H1 (cell line): ENCODE results near the gene TMEM151A. TPM values are rescaled to one million over a fixed set of nuclear protein-coding genes. Genes with fewer than 3 reads are reported as not detected.

ENCODE experiments used
- CTCF ChIA-PET: fragments of 300-600 bp; sonication (Branson Sonifier 250); formaldehyde crosslinking; loops from one replicate; lab custom pipeline; 2021; ENCODE audit not compliant: partially characterized antibody; lab: Charles Lee
- POLR2A ChIA-PET: fragments of 300-600 bp; sonication (Branson Sonifier 250); formaldehyde crosslinking; loops from one replicate; lab custom pipeline; 2021; ENCODE audit warnings: inconsistent platforms; ENCODE audit not compliant: partially characterized antibody; lab: Charles Lee
- DNase-seq, 2 experiments: peaks; one replicate each; pipeline versions ENCODE4 v3.0.0 to v3.0.0-alpha.2; 2010 to 2022; ENCODE audit warnings: low spot score in 2 of 2, low read depth in 1 of 2, mixed read lengths in 1 of 2
- FAIRE-seq: peaks from 2 replicates; lab custom pipeline; 2011; peaks lifted over from hg19 to GRCh38; lab: Jason Lieb, UNC
- H2AFZ ChIP-seq: 2 replicates; pipeline ENCODE4 v1.8.1; 2012; ENCODE audit warnings: low read length, inconsistent platforms
- H2AK5ac ChIP-seq: 2 replicates; pipeline ENCODE4 v1.6.1; 2013; ENCODE audit warnings: low read depth, low read length
- H2BK120ac ChIP-seq: replicated peaks from 2 replicates; pipeline ENCODE3; 2013; ENCODE audit warnings: low read depth, low read length, inconsistent platforms
- H2BK12ac ChIP-seq: 2 replicates; pipeline ENCODE4 v1.6.1; 2013; ENCODE audit warnings: low read depth, low read length
- H2BK15ac ChIP-seq: 2 replicates; pipeline ENCODE4 v1.6.1; 2013; ENCODE audit warnings: low read length
- H2BK20ac ChIP-seq: 2 replicates; pipeline ENCODE4 v1.6.1; 2013; ENCODE audit warnings: low read length
- H2BK5ac ChIP-seq: 2 replicates; pipeline ENCODE4 v1.6.1; 2013; ENCODE audit warnings: low read depth, low read length
- H3K14ac ChIP-seq: 2 replicates; pipeline ENCODE4 v1.6.1; 2013; ENCODE audit warnings: inconsistent platforms; ENCODE audit not compliant: insufficient read length
- H3K18ac ChIP-seq: 2 replicates; pipeline ENCODE4 v1.6.1; 2013; ENCODE audit warnings: low read length; ENCODE audit errors: extremely low read depth
- H3K23ac ChIP-seq: 2 replicates; pipeline ENCODE4 v1.6.1; 2013; ENCODE audit warnings: inconsistent platforms; ENCODE audit not compliant: insufficient read length
- H3K23me2 ChIP-seq: 2 replicates; pipeline ENCODE4 v1.6.1; 2013; ENCODE audit warnings: low read depth, low read length
- H3K27ac ChIP-seq: 2 replicates; pipeline ENCODE4 v1.6.1; 2011; ENCODE audit warnings: low read depth, low read length, inconsistent platforms
- H3K27me3 ChIP-seq, 4 experiments: replicated peaks in 1 of 4; 1 replicate in 1 of 4; 2 replicates in 3 of 4; pipeline versions ENCODE4 v1.6.1 to v1.8.1; 2011 to 2013; ENCODE audit warnings: low read length in 3 of 4, mild to moderate bottlenecking in 3 of 4, inconsistent platforms in 2 of 4, mixed read lengths in 2 of 4, moderate library complexity in 1 of 4; ENCODE audit not compliant: control insufficient read depth in 3 of 4, insufficient read depth in 3 of 4; ENCODE audit errors: extremely low read depth in 1 of 4
- H3K36me3 ChIP-seq, 4 experiments: 2 replicates each; pipeline versions ENCODE4 v1.6.1 to v1.8.1; 2011 to 2013; ENCODE audit warnings: mild to moderate bottlenecking in 4 of 4, low read length in 3 of 4, moderate library complexity in 2 of 4, control low read depth in 1 of 4, inconsistent platforms in 1 of 4; ENCODE audit not compliant: insufficient read depth in 4 of 4, control insufficient read depth in 2 of 4
- H3K4ac ChIP-seq: replicated peaks from 2 replicates; pipeline ENCODE3; 2013; ENCODE audit warnings: low read length, low read depth, mixed read lengths, inconsistent platforms; ENCODE audit not compliant: insufficient read length
- H3K4me1 ChIP-seq, 4 experiments: replicated peaks in 1 of 4; 1 replicate in 1 of 4; 2 replicates in 3 of 4; pipeline versions ENCODE4 v1.6.1 to v1.8.1; 2011 to 2013; ENCODE audit warnings: low read length in 3 of 4, inconsistent platforms in 2 of 4, mixed read lengths in 1 of 4; ENCODE audit not compliant: insufficient read depth in 4 of 4, control insufficient read depth in 3 of 4
- H3K4me2 ChIP-seq, 2 experiments: 2 replicates each; pipeline versions ENCODE4 v1.6.1 to v1.8.1; 2011 to 2013; ENCODE audit warnings: low read depth in 2 of 2, low read length in 2 of 2, control low read depth in 1 of 2, inconsistent platforms in 1 of 2, mild to moderate bottlenecking in 1 of 2; ENCODE audit not compliant: insufficient read depth in 1 of 2
- H3K4me3 ChIP-seq, 4 experiments: fragments of 200-600, 300-600 bp in 1 of 4; sonication (generic), shearing (Covaris generic), sonication (Bioruptor Twin) in 1 of 4; 2 replicates each; pipeline versions ENCODE4 v1.5.1 to v1.8.1; 2011 to 2016; ENCODE audit warnings: low read length in 4 of 4, low read depth in 3 of 4, control low read depth in 2 of 4, inconsistent platforms in 2 of 4, mild to moderate bottlenecking in 2 of 4, mixed read lengths in 1 of 4, moderate library complexity in 1 of 4; ENCODE audit not compliant: insufficient read depth in 2 of 4; ENCODE audit errors: extremely low read depth in 1 of 4
- H3K56ac ChIP-seq: replicated peaks from 2 replicates; pipeline ENCODE3; 2013; ENCODE audit warnings: low read depth, mild to moderate bottlenecking, mixed read lengths, low read length, inconsistent platforms; ENCODE audit not compliant: insufficient read length
- H3K79me1 ChIP-seq: 2 replicates; pipeline ENCODE4 v1.6.1; 2013; ENCODE audit warnings: low read depth, low read length, control low read depth
- H3K79me2 ChIP-seq, 2 experiments: 2 replicates each; pipeline versions ENCODE4 v1.6.1 to v1.8.1; 2012 to 2013; ENCODE audit warnings: low read length in 2 of 2, mild to moderate bottlenecking in 2 of 2, inconsistent platforms in 1 of 2; ENCODE audit not compliant: insufficient read depth in 2 of 2, control insufficient read depth in 1 of 2
- H3K9ac ChIP-seq, 4 experiments: replicated peaks in 1 of 4; 1 replicate in 1 of 4; 2 replicates in 3 of 4; pipeline versions ENCODE4 v1.6.1 to v1.8.1; 2011 to 2013; ENCODE audit warnings: low read depth in 3 of 4, low read length in 3 of 4, control low read depth in 2 of 4, mild to moderate bottlenecking in 2 of 4, moderate library complexity in 2 of 4, inconsistent platforms in 1 of 4; ENCODE audit errors: extremely low read depth in 1 of 4
- H3K9me3 ChIP-seq, 2 experiments: 2 replicates each; pipeline versions ENCODE4 v1.6.1 to v1.8.1; 2012 to 2013; ENCODE audit warnings: mild to moderate bottlenecking in 2 of 2, moderate library complexity in 2 of 2, control low read depth in 1 of 2, inconsistent platforms in 1 of 2, low read depth in 1 of 2, low read length in 1 of 2, mixed read lengths in 1 of 2; ENCODE audit not compliant: insufficient read depth in 2 of 2
- H4K20me1 ChIP-seq, 2 experiments: replicated peaks in 1 of 2; 2 replicates each; pipeline versions ENCODE3 to v1.8.1; 2011 to 2013; ENCODE audit warnings: inconsistent platforms in 2 of 2, low read length in 2 of 2, mild to moderate bottlenecking in 1 of 2; ENCODE audit not compliant: insufficient read depth in 2 of 2, control insufficient read depth in 1 of 2
- H4K5ac ChIP-seq: 2 replicates; pipeline ENCODE4 v1.6.1; 2013; ENCODE audit warnings: low read length, low read depth, mixed read lengths, inconsistent platforms; ENCODE audit not compliant: insufficient read length
- H4K8ac ChIP-seq: 2 replicates; pipeline ENCODE4 v1.8.0; 2013; ENCODE audit warnings: mild to moderate bottlenecking, moderate library complexity, low read length, inconsistent platforms; ENCODE audit not compliant: insufficient read depth; ENCODE audit errors: extremely low read depth
- H4K91ac ChIP-seq: replicated peaks from 2 replicates; pipeline ENCODE3; 2013; ENCODE audit warnings: low read length, mixed read lengths, inconsistent platforms; ENCODE audit not compliant: insufficient read length
- ATF2 ChIP-seq: IDR thresholded peaks from 2 replicates; pipeline ENCODE4 v1.6.1; 2012; ENCODE audit warnings: low read length, inconsistent platforms
- CHD2 ChIP-seq: IDR thresholded peaks from 2 replicates; pipeline ENCODE4 v1.6.1; 2012; ENCODE audit warnings: low read length, improper control_type of control experiment
- RAD21 ChIP-seq, 2 experiments: IDR thresholded peaks in 1 of 2; conservative IDR thresholded peaks in 1 of 2; 2 replicates each; pipeline ENCODE4 v1.6.1; 2011; ENCODE audit warnings: low read depth in 2 of 2, low read length in 2 of 2, improper control_type of control experiment in 1 of 2, inconsistent platforms in 1 of 2, mild to moderate bottlenecking in 1 of 2, moderate library complexity in 1 of 2
- RNF2 ChIP-seq: fragments of 200-900, 300-1000 bp; sonication (generic); IDR thresholded peaks from 2 replicates; pipeline ENCODE4 v1.7.1; 2016; ENCODE audit warnings: borderline replicate concordance, low read depth, mild to moderate bottlenecking, antibody characterized with exemption, low read length; ENCODE audit not compliant: poor library complexity, severe bottlenecking; ENCODE audit errors: missing control alignments
- SRF ChIP-seq: IDR thresholded peaks from 2 replicates; pipeline ENCODE4 v1.6.1; 2011; ENCODE audit warnings: mild to moderate bottlenecking, low read depth, low read length, moderate library complexity
- ZNF274 ChIP-seq: IDR thresholded peaks from 2 replicates; pipeline ENCODE4 v1.7.0; 2012; ENCODE audit warnings: low read length, borderline replicate concordance; ENCODE audit errors: extremely low read depth
- WGBS, 2 experiments: shearing (Covaris generic) in 1 of 2; methylation state at CpG; one replicate each; pipeline versions ENCODE4 v1.1.6 to v1.1.7; 2013 to 2015; ENCODE audit warnings: low lambda C conversion rate in 2 of 2, mixed read lengths in 2 of 2, inconsistent platforms in 1 of 2, low coverage in 1 of 2, missing lambda C conversion rate in 1 of 2; ENCODE audit not compliant: insufficient replicate concordance in 2 of 2, insufficient coverage in 1 of 2, insufficient read length in 1 of 2; ENCODE audit errors: extremely low coverage in 1 of 2, missing lambda C conversion rate in 1 of 2; 5-methylcytosine and 5-hydroxymethylcytosine counted together
- polyA plus RNA-seq, 7 experiments: library from polyadenylated mRNA; depleted of rRNA in 3 of 7; stranded (reverse) in 5 of 7; unstranded in 2 of 7; fragments of >200 nt in 5 of 7; fragments of 200-250 nt in 2 of 7; gene quantifications; 1 replicate in 5 of 7; 2 replicates in 1 of 7; 4 replicates in 1 of 7; pipeline versions ENCODE4 v1.2.1 to v1.2.3, GENCODE V29; 2011 to 2013; ENCODE audit warnings: missing spikeins in 2 of 7, mixed read lengths in 2 of 7
- total RNA-seq: library from RNA; stranded (reverse); fragmentation: NEBNext Ultra II Directional; extraction: Animal tissue kit (Norgen Biotek cat#: 25700); gene quantifications from 2 replicates; pipeline ENCODE4 v1.2.1, GENCODE V29; 2021
- TF ChIP-seq, protein P1 (sequence below): IDR thresholded peaks from 2 replicates; pipeline ENCODE4 v1.6.1; 2012; ENCODE audit warnings: inconsistent platforms

The TMEM151A gene
- total and polyA plus RNA-seq, 2 of the 8 experiments (the other 6 are each of a cell fraction or from before 2014, with no cell fraction given): 3.2 TPM

DNA sequence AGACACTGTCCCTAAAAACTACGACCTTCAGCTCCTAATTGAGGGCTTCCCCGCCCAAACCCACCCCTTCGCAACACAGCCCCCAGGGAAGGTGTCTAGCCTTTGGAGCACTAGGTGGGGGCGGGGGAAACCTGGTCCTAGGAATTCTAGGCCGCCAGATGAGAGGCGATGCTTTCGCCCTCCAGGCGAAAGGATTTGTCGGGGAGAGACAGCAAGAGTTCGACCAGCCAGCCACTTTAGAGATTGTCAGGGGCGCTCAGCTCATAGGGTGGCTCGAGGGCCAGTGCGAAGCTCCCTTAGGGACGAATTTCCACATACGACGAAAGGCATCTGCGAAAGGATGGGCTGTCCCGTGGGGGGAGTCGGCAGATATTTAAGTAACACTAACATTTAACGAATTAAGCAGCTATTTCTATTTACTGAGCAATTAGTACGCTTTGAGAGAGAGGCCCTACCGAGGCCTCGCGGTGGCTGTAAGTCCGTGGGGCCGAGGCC is 19.8 kb downstream of the TMEM151A start:
- Histone ChIP-seq H3K27ac (no peak overlapping the region), H3K79me1 (no peaks in the 10 kb centered on the region), H3K14ac (no peak overlapping the region), H3K79me2 (no peaks in the 10 kb centered on the region), H3K4me2 (peak overlapping the region; percentile 48 to 77), H3K36me3 (no peaks in the 10 kb centered on the region), H3K9ac (peak overlapping the region in 2 of 4 experiments; percentile 42 to 54; a peak in 2 of 7 replicates), H2BK120ac (no peak overlapping the region), H3K9me3 (no peaks in the 10 kb centered on the region), H4K91ac (no peak overlapping the region), H3K23me2 (peaks cover 8% of the 10 kb centered on the region), H2BK5ac (peak overlapping the region; percentile 90; the same call in 1 of the 2 replicates), H3K56ac (no peak overlapping the region), H2AFZ (peak overlapping the region; percentile 60; the same call in 1 of the 2 replicates), H2BK12ac (peak overlapping the region; percentile 91; the same call in 1 of the 2 replicates), H2BK20ac (no peak overlapping the region), H3K4me1 (peaks cover 3 to 17% (median 8%) of the 10 kb centered on the region in 4 experiments; a peak in 6 of 7 replicates), H3K23ac (no peak overlapping the region), H3K27me3 (peaks cover 0 to 3% (median 0%) of the 10 kb centered on the region in 4 experiments; a peak in 2 of 7 replicates), H3K4ac (no peak overlapping the region), H4K5ac (no peak overlapping the region), H2AK5ac (no peak overlapping the region), H3K18ac (no peak overlapping the region; the same call in 1 of the 2 replicates), H4K8ac (peak overlapping the region; percentile 64; the same call in 1 of the 2 replicates), H2BK15ac (no peak overlapping the region), H3K4me3 (peak overlapping the region in 3 of 4 experiments; percentile 8 to 79 (median 77); a peak in 5 of 8 replicates), H4K20me1 (no peaks in the 10 kb centered on the region)
- CTCF ChIA-PET: interaction anchor here (0.6 to 11.7 kb wide), 33 partner anchors 11 to 1281 kb away, joined by 3 to 242 read pairs (median 7); partner anchors contain the start of genes B4GAT1, BRMS1, RAB1B and RIN1
- 26% methylated on average over 23 of the region's 26 CpGs; no CpG with 5 or more reads in 1 of the 2 experiments for WGBS, 2 experiments
- TF ChIP-seq ATF2: no peak
- no peak for TF ChIP-seq CHD2
- TF ChIP-seq SRF: no peak
- no peak for TF ChIP-seq RAD21 (IDR thresholded peaks at IDR 0.05 in 1 of 2, conservative IDR thresholded peaks at IDR 0.05 in 1 of 2; ENCODE audit: low read depth in 2 of 2, low read length in 2 of 2)
- no peak for TF ChIP-seq ZNF274
- TF ChIP-seq, protein P1, sequence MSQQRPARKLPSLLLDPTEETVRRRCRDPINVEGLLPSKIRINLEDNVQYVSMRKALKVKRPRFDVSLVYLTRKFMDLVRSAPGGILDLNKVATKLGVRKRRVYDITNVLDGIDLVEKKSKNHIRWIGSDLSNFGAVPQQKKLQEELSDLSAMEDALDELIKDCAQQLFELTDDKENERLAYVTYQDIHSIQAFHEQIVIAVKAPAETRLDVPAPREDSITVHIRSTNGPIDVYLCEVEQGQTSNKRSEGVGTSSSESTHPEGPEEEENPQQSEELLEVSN: no peak
- TF ChIP-seq RNF2: no peak
- FAIRE-seq (no peak), DNase-seq (no peak)
- POLR2A ChIA-PET: interaction anchor here (0.8 to 4.1 kb wide), 22 partner anchors 9 to 242 kb away, joined by 3 to 25 read pairs (median 4); partner anchors contain the start of genes BRMS1, RIN1 and TMEM151A
